Measurements from ENCODE around the gene IGSF11.

DNA sequence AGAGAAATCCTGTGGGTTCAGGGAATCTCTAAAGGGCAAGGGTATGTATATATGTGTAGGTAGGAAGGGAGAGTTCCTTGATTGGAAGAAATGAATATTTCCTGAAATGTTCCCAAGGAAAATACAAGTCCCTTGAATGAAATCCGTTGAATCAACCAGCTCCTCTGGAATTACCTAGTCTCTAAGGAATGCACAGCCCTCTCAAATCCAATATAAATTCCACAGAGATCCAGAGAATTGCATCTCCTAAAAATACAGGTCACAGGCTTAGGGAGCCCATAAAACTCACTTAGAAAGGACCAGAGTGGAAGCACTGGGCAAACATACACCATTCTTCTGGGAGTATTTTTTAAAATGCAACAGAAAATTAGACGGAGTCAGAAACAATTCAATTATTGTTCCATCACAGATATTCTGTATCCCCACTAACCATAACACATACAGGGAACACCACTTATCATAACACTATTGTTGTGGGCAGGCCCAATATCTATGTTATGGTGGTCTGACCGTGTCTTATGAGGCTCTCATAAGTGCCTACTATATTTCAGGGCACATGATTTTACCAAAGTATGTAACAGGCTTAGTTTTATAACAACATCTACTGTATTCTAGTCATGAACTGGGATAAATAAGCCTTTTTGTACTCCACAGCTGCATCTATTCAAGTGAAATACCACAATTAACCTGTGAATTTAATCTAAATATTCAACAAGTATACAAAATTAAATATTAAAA, 43.7 kb downstream of the IGSF11 start:
- TF ChIP-seq, protein P1, sequence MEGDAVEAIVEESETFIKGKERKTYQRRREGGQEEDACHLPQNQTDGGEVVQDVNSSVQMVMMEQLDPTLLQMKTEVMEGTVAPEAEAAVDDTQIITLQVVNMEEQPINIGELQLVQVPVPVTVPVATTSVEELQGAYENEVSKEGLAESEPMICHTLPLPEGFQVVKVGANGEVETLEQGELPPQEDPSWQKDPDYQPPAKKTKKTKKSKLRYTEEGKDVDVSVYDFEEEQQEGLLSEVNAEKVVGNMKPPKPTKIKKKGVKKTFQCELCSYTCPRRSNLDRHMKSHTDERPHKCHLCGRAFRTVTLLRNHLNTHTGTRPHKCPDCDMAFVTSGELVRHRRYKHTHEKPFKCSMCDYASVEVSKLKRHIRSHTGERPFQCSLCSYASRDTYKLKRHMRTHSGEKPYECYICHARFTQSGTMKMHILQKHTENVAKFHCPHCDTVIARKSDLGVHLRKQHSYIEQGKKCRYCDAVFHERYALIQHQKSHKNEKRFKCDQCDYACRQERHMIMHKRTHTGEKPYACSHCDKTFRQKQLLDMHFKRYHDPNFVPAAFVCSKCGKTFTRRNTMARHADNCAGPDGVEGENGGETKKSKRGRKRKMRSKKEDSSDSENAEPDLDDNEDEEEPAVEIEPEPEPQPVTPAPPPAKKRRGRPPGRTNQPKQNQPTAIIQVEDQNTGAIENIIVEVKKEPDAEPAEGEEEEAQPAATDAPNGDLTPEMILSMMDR (IDR thresholded peaks at IDR 0.05), result no peak
- TF ChIP-seq EZH2 (IDR thresholded peaks at IDR 0.05), result no peak
